ENCODE results near the gene NPC2. TPM values are rescaled to one million over a fixed set of nuclear protein-coding genes. Genes with fewer than 3 reads are reported as not detected.

NPC2 gene
- total RNA-seq, 1 donor from 2014 or later: 93.5 TPM

GRCh38 chr14:74501691-74502090 lies 8.6 kb upstream of the NPC2 start:
- Histone ChIP-seq H3K4me3 (no peak overlapping the region), H3K9me3 (replicated peaks) (no peaks in the 10 kb centered on the region), H3K27me3 (ENCODE audit: low read depth) (no peaks in the 10 kb centered on the region), H3K27ac (replicated peaks) (no peak overlapping the region), H3K36me3 (no peaks in the 10 kb centered on the region), H3K4me1 (peaks cover 10% of the 10 kb centered on the region)
- TF ChIP-seq CTCF (IDR thresholded peaks at IDR 0.05; ENCODE audit: borderline replicate concordance): no peak
- intact Hi-C loops (cut with micrococcal nuclease): no loop called here
- no peak for DNase-seq

GRCh38 chr14:74501135-74501614 lies 8.1 kb upstream of the NPC2 start:
- H3K36me3 ChIP-seq: no peaks in the 10 kb centered on the region
- peak; percentile 63 for TF ChIP-seq CTCF (IDR thresholded peaks at IDR 0.05; ENCODE audit: borderline replicate concordance)
- no peaks in the 10 kb centered on the region for H3K27me3 ChIP-seq (ENCODE audit: low read depth)
- intact Hi-C loops (cut with micrococcal nuclease): no loop called here
- H3K9me3 ChIP-seq (replicated peaks): no peaks in the 10 kb centered on the region
- peak; percentile 62 for DNase-seq
- peaks cover 10% of the 10 kb centered on the region for H3K4me1 ChIP-seq
- no peak overlapping the region for H3K4me3 ChIP-seq
- H3K27ac ChIP-seq (replicated peaks): no peak overlapping the region

GRCh38 chr14:74500417-74501134 lies 7.5 kb upstream of the NPC2 start:
- no peaks in the 10 kb centered on the region for H3K27me3 ChIP-seq (ENCODE audit: low read depth)
- no peak for TF ChIP-seq CTCF (IDR thresholded peaks at IDR 0.05; ENCODE audit: borderline replicate concordance)
- H3K27ac ChIP-seq (replicated peaks): no peak overlapping the region
- DNase-seq: no peak
- H3K9me3 ChIP-seq (replicated peaks): no peaks in the 10 kb centered on the region
- peaks cover 12% of the 10 kb centered on the region for H3K4me1 ChIP-seq
- H3K4me3 ChIP-seq: no peak overlapping the region
- no peaks in the 10 kb centered on the region for H3K36me3 ChIP-seq
- intact Hi-C loops (cut with micrococcal nuclease): no loop called here

- H3K9me3 ChIP-seq (replicated peaks): no peaks in the 10 kb centered on the region
- no peak overlapping the region for H3K4me3 ChIP-seq
- no peaks in the 10 kb centered on the region for H3K27me3 ChIP-seq (ENCODE audit: low read depth)
- intact Hi-C loops (cut with micrococcal nuclease): no loop called here
- TF ChIP-seq CTCF (IDR thresholded peaks at IDR 0.05; ENCODE audit: borderline replicate concordance): no peak
- H3K27ac ChIP-seq (replicated peaks): peak overlapping the region; percentile 95
- DNase-seq: no peak
- H3K4me1 ChIP-seq: peaks cover 49% of the 10 kb centered on the region
- no peaks in the 10 kb centered on the region for H3K36me3 ChIP-seq
Observed at GRCh38 chr14:74495356-74495755, 2.3 kb upstream of the NPC2 start.

GRCh38 chr14:74493343-74494261 lies 497 bp upstream of the NPC2 start, which contains the start of gene ISCA2:
Gene ISCA2, plus strand, starts transcription at chr14:74493765. Its CDS starts 10 bp downstream, at chr14:74493775.
- Histone ChIP-seq H3K4me1 (peaks cover 65% of the 10 kb centered on the region), H3K4me3 (peak within 1 kb of the TSS; percentile 93), H3K27me3 (ENCODE audit: low read depth) (no peaks in the 10 kb centered on the region), H3K27ac (replicated peaks) (peak within 1 kb of the TSS; percentile 96), H3K9me3 (replicated peaks) (no peaks in the 10 kb centered on the region), H3K36me3 (no peaks in the 10 kb centered on the region)
- intact Hi-C loops (cut with micrococcal nuclease): no loop called here
- peak; percentile 100 for DNase-seq
- TF ChIP-seq CTCF (IDR thresholded peaks at IDR 0.05; ENCODE audit: borderline replicate concordance): no peak
